ENCODE measurements around the gene CAPN8.

Gene CAPN8

DNA sequence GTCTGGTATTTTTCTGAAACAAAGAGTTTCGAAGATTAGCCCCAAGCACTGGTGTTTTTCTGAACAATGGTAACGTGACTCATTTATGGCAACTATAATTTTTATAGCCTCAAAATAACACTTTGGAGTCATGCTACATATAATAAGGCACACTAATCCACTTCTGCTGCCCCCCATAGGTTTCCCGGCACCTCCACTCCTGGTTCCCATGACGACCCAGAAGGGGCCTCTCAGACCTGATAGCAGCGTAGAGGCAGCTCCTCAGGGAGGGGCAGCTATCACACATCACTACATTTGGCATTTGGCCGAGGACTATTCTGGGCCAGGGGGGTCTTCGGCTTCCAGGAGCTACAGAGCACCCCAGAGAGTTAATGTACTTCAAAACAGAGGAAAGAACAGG lies 23.3 kb downstream of the CAPN8 start:
- no peaks in the 10 kb centered on the region; the same call in 1 of the 2 replicates for H3K9me3 ChIP-seq (ENCODE audit: control insufficient read depth, insufficient read depth, low read length)
- H3K9me2 ChIP-seq (replicated peaks; ENCODE audit: control insufficient read depth, low read length): no peaks in the 10 kb centered on the region
- no peak overlapping the region for H3K4me2 ChIP-seq (ENCODE audit: low read length)
- TF ChIP-seq EZH2phosphoT487 (IDR thresholded peaks at IDR 0.05; ENCODE audit: borderline replicate concordance, low read length): no peak
- TF ChIP-seq, protein P1, sequence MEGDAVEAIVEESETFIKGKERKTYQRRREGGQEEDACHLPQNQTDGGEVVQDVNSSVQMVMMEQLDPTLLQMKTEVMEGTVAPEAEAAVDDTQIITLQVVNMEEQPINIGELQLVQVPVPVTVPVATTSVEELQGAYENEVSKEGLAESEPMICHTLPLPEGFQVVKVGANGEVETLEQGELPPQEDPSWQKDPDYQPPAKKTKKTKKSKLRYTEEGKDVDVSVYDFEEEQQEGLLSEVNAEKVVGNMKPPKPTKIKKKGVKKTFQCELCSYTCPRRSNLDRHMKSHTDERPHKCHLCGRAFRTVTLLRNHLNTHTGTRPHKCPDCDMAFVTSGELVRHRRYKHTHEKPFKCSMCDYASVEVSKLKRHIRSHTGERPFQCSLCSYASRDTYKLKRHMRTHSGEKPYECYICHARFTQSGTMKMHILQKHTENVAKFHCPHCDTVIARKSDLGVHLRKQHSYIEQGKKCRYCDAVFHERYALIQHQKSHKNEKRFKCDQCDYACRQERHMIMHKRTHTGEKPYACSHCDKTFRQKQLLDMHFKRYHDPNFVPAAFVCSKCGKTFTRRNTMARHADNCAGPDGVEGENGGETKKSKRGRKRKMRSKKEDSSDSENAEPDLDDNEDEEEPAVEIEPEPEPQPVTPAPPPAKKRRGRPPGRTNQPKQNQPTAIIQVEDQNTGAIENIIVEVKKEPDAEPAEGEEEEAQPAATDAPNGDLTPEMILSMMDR (IDR thresholded peaks at IDR 0.05; ENCODE audit: low read depth, low read length, poor library complexity, severe bottlenecking): no peak
- no peaks in the 10 kb centered on the region for H3K36me3 ChIP-seq (ENCODE audit: control insufficient read depth, low read length)
- no peaks in the 10 kb centered on the region for H3K79me2 ChIP-seq (ENCODE audit: control insufficient read depth, low read length)
- no peak overlapping the region for H3K27ac ChIP-seq (ENCODE audit: low read depth, low read length)
- no peaks in the 10 kb centered on the region for H3F3A ChIP-seq (ENCODE audit: control insufficient read depth, insufficient read depth)
- H3K27me3 ChIP-seq (ENCODE audit: control insufficient read depth, low read length): peaks cover 11% of the 10 kb centered on the region
- no peak overlapping the region for H3K4me3 ChIP-seq (ENCODE audit: low read length)
- no peaks in the 10 kb centered on the region for H4K20me1 ChIP-seq (ENCODE audit: control insufficient read depth, insufficient read depth, low read depth, low read length)
- H3K4me1 ChIP-seq (ENCODE audit: control insufficient read depth, low read length): no peaks in the 10 kb centered on the region

DNA sequence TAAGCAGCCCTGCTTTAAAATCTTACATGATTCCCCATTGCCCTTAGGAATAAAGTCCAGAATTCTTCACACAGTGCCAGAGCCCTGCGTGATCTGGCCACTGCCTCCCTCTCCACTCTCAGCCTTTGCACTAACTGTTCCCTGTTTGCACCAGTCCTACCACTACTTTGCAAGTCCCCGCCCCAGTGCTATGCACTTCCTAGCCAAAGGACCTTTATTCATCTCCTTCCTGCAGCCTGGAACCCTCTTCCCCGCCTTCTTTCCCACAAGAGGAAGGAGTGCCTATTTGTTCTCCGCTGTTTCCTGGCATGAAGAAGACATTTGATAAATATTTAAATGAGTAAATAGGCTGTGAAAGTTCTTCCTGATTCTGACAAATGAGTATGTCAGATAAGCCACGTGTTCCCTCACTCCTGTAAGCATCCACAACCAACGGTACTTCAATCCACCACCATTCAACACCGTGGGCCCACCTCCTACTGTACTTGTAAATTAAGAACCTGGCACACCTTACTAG lies 23.9 kb downstream of the CAPN8 start:
- Histone ChIP-seq H3K36me3 (ENCODE audit: control insufficient read depth, low read length) (no peaks in the 10 kb centered on the region), H3K4me3 (ENCODE audit: low read length) (no peak overlapping the region), H4K20me1 (ENCODE audit: control insufficient read depth, insufficient read depth, low read depth, low read length) (no peaks in the 10 kb centered on the region), H3K4me2 (ENCODE audit: low read length) (no peak overlapping the region), H3K27me3 (ENCODE audit: control insufficient read depth, low read length) (peaks cover 15% of the 10 kb centered on the region), H3K4me1 (ENCODE audit: control insufficient read depth, low read length) (no peaks in the 10 kb centered on the region), H3K9me3 (ENCODE audit: control insufficient read depth, insufficient read depth, low read length) (no peaks in the 10 kb centered on the region; the same call in 1 of the 2 replicates), H3F3A (ENCODE audit: control insufficient read depth, insufficient read depth) (no peaks in the 10 kb centered on the region), H3K27ac (ENCODE audit: low read depth, low read length) (no peak overlapping the region), H3K79me2 (ENCODE audit: control insufficient read depth, low read length) (no peaks in the 10 kb centered on the region), H3K9me2 (replicated peaks; ENCODE audit: control insufficient read depth, low read length) (no peaks in the 10 kb centered on the region)
- TF ChIP-seq, protein P1 (IDR thresholded peaks at IDR 0.05; ENCODE audit: low read depth, low read length, poor library complexity, severe bottlenecking): no peak
- TF ChIP-seq EZH2phosphoT487 (IDR thresholded peaks at IDR 0.05; ENCODE audit: borderline replicate concordance, low read length): no peak

DNA sequence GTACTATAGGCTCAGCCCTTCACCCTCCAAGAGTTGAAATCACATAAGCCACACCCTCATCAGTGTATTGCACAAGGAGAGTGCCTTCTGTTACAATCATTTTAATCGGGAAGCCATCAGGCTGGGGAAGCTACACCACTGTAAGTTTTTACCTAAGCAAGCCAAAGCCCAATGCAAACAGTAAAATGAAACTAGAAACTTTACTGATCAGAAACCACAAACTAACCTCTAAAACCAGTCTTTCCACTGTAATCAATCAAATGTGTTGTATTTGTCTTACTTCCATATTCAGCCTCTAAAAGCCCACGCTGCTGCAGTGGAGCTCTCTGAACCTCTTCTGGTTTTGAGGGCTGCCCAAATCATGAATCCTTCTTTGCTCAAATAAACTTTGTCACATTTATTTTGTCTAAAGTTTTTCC lies 26.2 kb downstream of the CAPN8 start:
- no peaks in the 10 kb centered on the region for H3K9me2 ChIP-seq (replicated peaks; ENCODE audit: control insufficient read depth, low read length)

More for the DNA sequence above, 26.2 kb downstream of the CAPN8 start:
- no peaks in the 10 kb centered on the region for H3K4me1 ChIP-seq (ENCODE audit: control insufficient read depth, low read length)
- H3K27me3 ChIP-seq (ENCODE audit: control insufficient read depth, low read length): peaks cover 17% of the 10 kb centered on the region
- H3K4me2 ChIP-seq (ENCODE audit: low read length): no peak overlapping the region
- H3K36me3 ChIP-seq (ENCODE audit: control insufficient read depth, low read length): no peaks in the 10 kb centered on the region
- no peak for TF ChIP-seq EZH2phosphoT487 (IDR thresholded peaks at IDR 0.05; ENCODE audit: borderline replicate concordance, low read length)
- TF ChIP-seq, protein P1 (IDR thresholded peaks at IDR 0.05; ENCODE audit: low read depth, low read length, poor library complexity, severe bottlenecking): no peak
- no peaks in the 10 kb centered on the region for H3K79me2 ChIP-seq (ENCODE audit: control insufficient read depth, low read length)
- no peaks in the 10 kb centered on the region for H4K20me1 ChIP-seq (ENCODE audit: control insufficient read depth, insufficient read depth, low read depth, low read length)
- H3F3A ChIP-seq (ENCODE audit: control insufficient read depth, insufficient read depth): no peaks in the 10 kb centered on the region
- H3K27ac ChIP-seq (ENCODE audit: low read depth, low read length): no peak overlapping the region
- no peaks in the 10 kb centered on the region; the same call in 1 of the 2 replicates for H3K9me3 ChIP-seq (ENCODE audit: control insufficient read depth, insufficient read depth, low read length)
- no peak overlapping the region for H3K4me3 ChIP-seq (ENCODE audit: low read length)
